Measurements from ENCODE around the gene UAP1L1. TPM values are rescaled to one million over a fixed set of nuclear protein-coding genes. Genes with fewer than 3 reads are reported as not detected.

UAP1L1 gene
- total RNA-seq, 1 experiment from 2014 or later: 3.4 TPM

DNA sequence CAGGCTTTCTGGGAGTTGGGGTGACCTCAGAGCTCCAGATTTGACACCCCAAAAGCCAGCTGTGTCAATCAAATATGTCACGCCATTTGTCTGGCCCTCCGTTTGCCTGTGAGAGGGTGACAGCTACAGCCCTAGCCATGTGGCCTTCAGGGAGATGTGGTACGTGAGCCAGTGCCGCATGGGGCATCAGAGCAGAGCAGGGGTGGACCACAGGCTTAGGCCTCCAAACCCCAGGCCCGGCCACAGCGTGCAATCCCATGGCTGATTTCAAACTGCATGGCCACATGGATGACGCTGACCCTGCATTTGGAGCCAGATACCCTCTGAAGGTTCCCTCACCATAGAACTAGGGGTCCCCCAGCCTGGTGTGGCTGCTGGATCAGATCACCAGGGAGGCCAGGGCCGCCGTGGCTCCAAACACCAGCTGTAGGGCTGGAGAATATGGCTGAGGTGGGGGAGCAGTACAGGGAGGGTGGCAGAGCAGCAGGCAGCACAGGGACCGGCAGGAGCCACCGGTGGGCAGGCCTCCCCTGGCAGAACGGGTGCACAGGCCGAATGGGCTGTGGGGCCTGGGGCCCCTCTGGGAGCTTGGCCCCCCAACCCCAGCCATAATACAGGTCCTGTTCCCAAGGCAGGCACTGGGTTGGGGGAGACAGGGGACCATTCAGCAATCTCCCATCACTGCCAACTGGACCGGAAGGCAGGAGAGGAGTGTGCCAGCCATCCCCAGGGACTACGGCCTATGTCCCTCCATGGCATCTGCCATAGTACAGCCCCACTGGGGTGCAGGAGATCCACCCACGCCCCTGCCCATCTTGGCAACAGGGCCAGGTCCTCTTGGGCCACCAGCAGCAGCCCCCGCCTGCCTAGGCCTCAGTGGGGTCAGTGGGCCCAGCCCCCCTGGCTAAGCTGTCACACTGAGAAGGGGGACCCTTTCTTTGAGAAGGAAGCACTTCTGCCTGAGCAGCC lies 8.5 kb upstream of the UAP1L1 start:
- Histone ChIP-seq H3K9me3 (replicated peaks) (0 out of 2 replicates have a peak, but pooled peaks cover 3% of the 10 kb centered on the region), H3K27me3 (replicated peaks) (no peaks in the 10 kb centered on the region), H3K4me1 (replicated peaks) (peaks cover 28% of the 10 kb centered on the region), H3K36me3 (peaks cover 11% of the 10 kb centered on the region; the same call in 1 of the 2 replicates), H3K4me3 (peak overlapping the region; percentile 70), H3K27ac (no peak overlapping the region)
- DNase-seq (ENCODE audit: low read depth in 1 of 2, low spot score in 2 of 2): no peak

DNA sequence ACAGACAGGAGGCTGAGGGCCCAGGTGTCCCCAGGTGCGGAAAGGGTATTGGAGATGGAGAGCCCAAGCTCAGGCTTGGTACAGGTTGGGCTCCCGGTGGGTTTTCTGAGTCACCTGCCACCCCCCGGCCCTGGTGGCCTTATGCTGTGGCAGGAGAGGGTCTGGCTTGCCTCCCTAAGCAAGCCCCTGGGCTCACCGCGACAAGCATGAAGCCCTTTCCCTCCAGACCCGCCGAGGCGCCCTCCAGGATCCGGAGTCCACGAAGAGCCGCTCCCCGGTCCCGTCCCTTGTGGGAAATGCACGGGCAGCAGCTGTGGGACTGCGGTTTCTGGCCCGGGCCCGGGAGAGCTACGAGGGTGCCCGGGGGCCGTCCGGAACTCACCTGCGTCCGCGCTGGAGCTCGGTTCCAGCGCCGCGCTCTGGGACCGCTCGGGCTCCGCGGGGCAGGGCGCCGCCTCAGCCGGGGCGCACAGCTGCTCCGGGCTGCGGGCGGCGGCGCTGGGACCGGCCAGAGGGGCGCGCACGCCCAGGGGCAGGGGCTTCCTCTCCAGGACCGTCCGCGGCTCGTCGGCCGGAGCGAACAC lies 7.7 kb upstream of the UAP1L1 start:
- H3K27me3 ChIP-seq (replicated peaks): no peaks in the 10 kb centered on the region
- no peak for DNase-seq (ENCODE audit: low read depth in 1 of 2, low spot score in 2 of 2)

DNA sequence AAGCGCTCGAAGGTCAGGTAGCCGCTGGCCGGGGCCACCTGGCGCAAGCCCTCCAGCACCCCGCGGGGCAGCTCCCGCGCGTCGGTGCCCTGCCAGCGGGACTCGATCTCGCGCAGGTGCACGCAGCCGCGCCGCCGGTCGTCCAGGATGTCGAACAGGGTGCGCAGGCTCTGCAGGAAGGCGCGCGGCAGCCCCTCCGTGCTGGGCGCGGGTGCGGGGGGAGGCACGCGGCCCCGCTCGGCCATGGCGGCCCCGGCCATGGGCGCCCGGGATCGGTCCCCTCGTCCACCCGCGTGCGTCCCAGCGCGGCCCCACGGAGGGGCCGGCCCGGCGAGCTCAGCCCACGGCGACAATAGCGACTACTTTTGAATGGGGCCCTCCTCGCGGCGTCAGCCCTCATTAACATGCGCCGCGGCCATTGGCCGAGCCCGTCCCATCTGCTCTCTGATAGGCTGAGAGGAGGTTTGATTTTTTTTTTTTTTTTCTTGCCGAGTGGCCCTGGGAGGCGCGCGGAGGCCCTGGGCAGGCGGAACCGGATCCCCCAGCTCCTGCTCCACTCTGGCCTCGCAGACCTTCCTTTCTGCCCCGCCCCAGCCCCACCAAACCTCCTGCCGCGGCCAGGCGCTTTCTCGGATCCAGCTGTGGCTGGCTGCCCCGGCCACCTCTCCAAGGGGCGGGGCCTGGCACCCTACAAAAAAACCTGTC lies 7.0 kb upstream of the UAP1L1 start, which contains the start of gene SAPCD2:
Gene SAPCD2 (minus strand): TSS at position 357 of the 705 bp plus-strand sequence. CDS start 97 bp downstream, at position 260.
- H3K36me3 ChIP-seq: peaks cover 7% of the 10 kb centered on the region; the same call in 1 of the 2 replicates
- peak within 1 kb of the TSS; percentile 70 for H3K4me3 ChIP-seq
- H3K27me3 ChIP-seq (replicated peaks): no peaks in the 10 kb centered on the region
- H3K9me3 ChIP-seq (replicated peaks): 0 out of 2 replicates have a peak, but pooled peaks cover 3% of the 10 kb centered on the region
- H3K27ac ChIP-seq: no peak within 1 kb of the TSS
- peak; percentile 77 to 79 for DNase-seq (ENCODE audit: low read depth in 1 of 2, low spot score in 2 of 2)
- H3K4me1 ChIP-seq (replicated peaks): peaks cover 33% of the 10 kb centered on the region

More for the DNA sequence above, 7.7 kb upstream of the UAP1L1 start:
- no peak overlapping the region for H3K27ac ChIP-seq
- peaks cover 7% of the 10 kb centered on the region; the same call in 1 of the 2 replicates for H3K36me3 ChIP-seq
- H3K9me3 ChIP-seq (replicated peaks): 0 out of 2 replicates have a peak, but pooled peaks cover 3% of the 10 kb centered on the region
- H3K4me3 ChIP-seq: peak overlapping the region; percentile 70
- H3K4me1 ChIP-seq (replicated peaks): peaks cover 26% of the 10 kb centered on the region

DNA sequence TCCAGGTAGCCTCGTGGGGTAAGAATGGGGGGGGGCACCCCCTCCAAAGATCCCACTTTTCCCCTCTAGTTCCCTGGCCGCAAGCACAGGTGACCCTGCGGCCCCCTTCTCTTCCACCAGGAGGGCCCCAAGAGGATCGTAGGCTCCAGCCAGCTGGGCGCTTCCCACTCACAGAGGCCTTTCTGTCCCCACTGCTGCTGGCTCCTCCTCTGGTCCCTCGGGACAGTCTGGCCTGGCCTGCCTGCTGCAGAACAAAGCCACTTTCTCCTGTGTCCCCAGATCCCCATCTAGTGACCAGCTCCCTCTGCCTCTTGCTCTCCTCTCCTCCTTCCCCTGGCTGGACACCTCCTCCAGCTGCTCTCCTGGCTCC lies 6.4 kb upstream of the UAP1L1 start:
- DNase-seq (ENCODE audit: low read depth in 1 of 2, low spot score in 2 of 2): no peak
- H3K9me3 ChIP-seq (replicated peaks): 0 out of 2 replicates have a peak, but pooled peaks cover 3% of the 10 kb centered on the region
- peaks cover 7% of the 10 kb centered on the region; the same call in 1 of the 2 replicates for H3K36me3 ChIP-seq
- H3K27ac ChIP-seq: no peak overlapping the region
- peak overlapping the region; percentile 70 for H3K4me3 ChIP-seq
- H3K27me3 ChIP-seq (replicated peaks): no peaks in the 10 kb centered on the region
- H3K4me1 ChIP-seq (replicated peaks): peaks cover 34% of the 10 kb centered on the region

DNA sequence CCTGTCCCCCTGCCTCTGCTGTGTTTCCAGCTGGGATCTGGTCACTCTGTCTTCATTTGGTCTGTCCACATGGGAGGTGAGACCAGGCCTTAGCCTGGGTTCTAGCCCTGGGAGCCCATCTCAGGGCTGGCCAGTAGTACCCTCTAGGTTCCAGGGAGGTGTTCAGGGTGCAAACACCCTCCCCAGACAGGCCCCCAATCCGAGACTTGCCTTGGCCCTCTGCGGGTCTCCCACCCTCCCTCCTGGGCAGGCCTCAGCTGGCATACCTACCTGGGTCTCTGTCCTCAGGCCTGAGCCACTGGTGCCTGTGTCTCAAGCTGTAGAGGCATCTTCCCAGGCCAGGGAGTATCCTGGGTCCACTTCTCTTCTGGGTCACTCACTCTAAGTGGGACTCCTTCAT lies 6.0 kb upstream of the UAP1L1 start:
- H3K27ac ChIP-seq: no peak overlapping the region
- H3K36me3 ChIP-seq: peaks cover 7% of the 10 kb centered on the region; the same call in 1 of the 2 replicates
- H3K27me3 ChIP-seq (replicated peaks): no peaks in the 10 kb centered on the region
- peaks cover 34% of the 10 kb centered on the region for H3K4me1 ChIP-seq (replicated peaks)
- H3K4me3 ChIP-seq: peak overlapping the region; percentile 70; the same call in 1 of the 2 replicates
- 0 out of 2 replicates have a peak, but pooled peaks cover 3% of the 10 kb centered on the region for H3K9me3 ChIP-seq (replicated peaks)
- DNase-seq (ENCODE audit: low read depth in 1 of 2, low spot score in 2 of 2): no peak

DNA sequence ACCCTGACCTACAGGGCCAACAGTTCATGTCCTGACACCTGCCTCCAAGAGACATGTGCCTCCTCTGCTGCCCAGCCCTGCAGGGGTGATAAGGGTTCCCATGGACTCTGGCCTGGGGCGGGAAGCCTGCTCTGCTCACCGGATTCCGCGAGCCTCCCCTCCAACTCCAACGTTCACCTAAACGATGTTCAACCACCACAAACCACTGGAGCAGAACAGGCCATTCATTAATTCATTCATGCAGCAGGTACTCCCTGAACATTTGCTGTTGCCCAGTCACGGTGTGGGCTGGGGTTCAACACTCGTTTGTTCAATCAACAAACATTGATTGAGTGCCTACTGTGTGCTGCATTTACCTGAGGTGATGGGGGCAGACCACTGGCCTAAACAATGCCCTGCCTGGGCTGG lies 3.3 kb upstream of the UAP1L1 start:
- no peak for DNase-seq (ENCODE audit: low read depth in 1 of 2, low spot score in 2 of 2)
- H3K36me3 ChIP-seq: peaks cover 7% of the 10 kb centered on the region

DNA sequence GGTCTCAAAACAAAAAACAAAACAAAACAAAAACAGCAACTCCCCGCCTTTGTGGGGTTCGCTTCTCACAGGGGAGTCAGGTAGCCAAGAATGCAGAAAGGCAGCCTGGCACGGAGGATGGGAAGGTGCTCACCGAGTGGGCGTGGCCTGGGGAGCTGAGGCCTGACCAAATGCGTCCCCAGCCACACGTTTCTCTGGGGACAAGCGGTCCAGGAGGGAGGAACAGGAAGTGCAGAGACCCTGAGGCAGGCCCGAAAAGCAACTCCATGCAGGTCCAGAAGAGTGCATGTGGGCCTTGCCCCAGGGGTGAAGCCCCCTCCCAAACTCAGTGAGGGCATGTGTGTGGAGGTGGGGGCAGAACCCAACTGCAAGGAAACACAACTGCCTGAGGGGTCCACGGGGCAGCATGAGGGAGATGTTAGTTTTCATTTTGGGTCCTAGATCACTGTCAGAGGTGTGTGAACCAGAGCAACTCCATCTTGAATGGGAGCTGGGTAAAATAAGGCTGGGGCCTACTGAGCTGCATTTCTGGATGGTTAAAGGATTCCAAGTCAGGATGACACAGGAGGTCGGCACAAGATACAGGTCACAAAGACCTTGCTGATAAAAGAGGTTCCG lies 2.6 kb upstream of the UAP1L1 start:
- H3K36me3 ChIP-seq: peaks cover 7% of the 10 kb centered on the region
- no peak overlapping the region for H3K4me3 ChIP-seq
- no peak overlapping the region for H3K27ac ChIP-seq
- no peaks in the 10 kb centered on the region for H3K27me3 ChIP-seq (replicated peaks)
- H3K4me1 ChIP-seq (replicated peaks): peaks cover 36% of the 10 kb centered on the region
- H3K9me3 ChIP-seq (replicated peaks): 0 out of 2 replicates have a peak, but pooled peaks cover 3% of the 10 kb centered on the region
- DNase-seq (ENCODE audit: low read depth in 1 of 2, low spot score in 2 of 2): no peak

More for the DNA sequence above, 3.3 kb upstream of the UAP1L1 start:
- Histone ChIP-seq H3K9me3 (replicated peaks) (0 out of 2 replicates have a peak, but pooled peaks cover 3% of the 10 kb centered on the region), H3K4me1 (replicated peaks) (peaks cover 44% of the 10 kb centered on the region), H3K27ac (no peak overlapping the region), H3K27me3 (replicated peaks) (no peaks in the 10 kb centered on the region), H3K4me3 (no peak overlapping the region)

DNA sequence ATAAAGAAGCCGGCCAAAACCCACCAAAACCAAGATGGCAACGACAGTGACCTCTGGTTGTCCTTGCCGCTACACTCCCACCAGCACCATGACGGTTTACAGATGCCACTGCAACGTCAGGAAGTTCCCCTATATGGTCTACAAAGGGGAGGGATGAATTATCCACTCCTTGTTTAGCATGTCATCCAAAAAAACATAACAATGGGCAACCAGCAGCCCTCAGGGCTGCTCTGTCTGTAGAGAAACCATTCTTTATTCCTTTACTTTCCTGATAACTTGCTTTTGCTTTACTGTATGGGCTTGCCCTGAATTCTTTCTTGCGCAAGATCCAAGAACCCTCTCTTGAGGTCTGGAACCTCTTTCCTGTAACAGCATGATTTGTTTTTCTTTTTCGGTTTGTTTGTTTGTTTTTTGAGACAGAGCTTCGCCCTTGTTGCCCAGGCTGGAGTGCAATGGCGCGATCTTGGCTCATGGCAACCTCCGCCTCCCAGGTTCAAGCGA lies 2.0 kb upstream of the UAP1L1 start:
- peaks cover 31% of the 10 kb centered on the region for H3K4me1 ChIP-seq (replicated peaks)
- H3K27ac ChIP-seq: no peak overlapping the region
- H3K9me3 ChIP-seq (replicated peaks): no peaks in the 10 kb centered on the region
- H3K4me3 ChIP-seq: no peak overlapping the region
- no peaks in the 10 kb centered on the region for H3K27me3 ChIP-seq (replicated peaks)
- peaks cover 4% of the 10 kb centered on the region for H3K36me3 ChIP-seq
- DNase-seq (ENCODE audit: low read depth in 1 of 2, low spot score in 2 of 2): no peak

DNA sequence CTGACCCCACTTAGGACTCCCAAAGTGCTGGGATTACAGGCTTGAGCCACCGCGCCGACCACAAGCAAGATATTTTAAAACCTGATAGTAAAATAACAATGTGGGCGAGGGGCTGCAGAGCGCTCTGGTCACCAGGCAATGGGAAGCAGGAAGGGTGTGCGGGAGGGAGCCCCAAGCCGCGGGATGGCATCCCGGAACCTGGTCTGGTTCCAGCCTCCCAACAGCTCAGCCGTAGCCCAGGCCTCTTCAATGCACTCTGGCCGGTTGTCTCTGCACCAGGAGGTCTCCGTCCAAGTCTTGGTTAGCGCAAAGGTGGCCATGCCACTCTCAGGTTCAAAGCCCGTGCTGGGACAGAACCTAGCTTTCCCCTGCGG lies 694 bp upstream of the UAP1L1 start:
- H3K4me3 ChIP-seq: peak overlapping the region; percentile 54
- H3K9me3 ChIP-seq (replicated peaks): no peaks in the 10 kb centered on the region
- no peak overlapping the region for H3K27ac ChIP-seq
- peaks cover 10% of the 10 kb centered on the region; the same call in 1 of the 2 replicates for H3K36me3 ChIP-seq
- no peaks in the 10 kb centered on the region for H3K27me3 ChIP-seq (replicated peaks)
- no peak for DNase-seq (ENCODE audit: low read depth in 1 of 2, low spot score in 2 of 2)
- H3K4me1 ChIP-seq (replicated peaks): peaks cover 21% of the 10 kb centered on the region

DNA sequence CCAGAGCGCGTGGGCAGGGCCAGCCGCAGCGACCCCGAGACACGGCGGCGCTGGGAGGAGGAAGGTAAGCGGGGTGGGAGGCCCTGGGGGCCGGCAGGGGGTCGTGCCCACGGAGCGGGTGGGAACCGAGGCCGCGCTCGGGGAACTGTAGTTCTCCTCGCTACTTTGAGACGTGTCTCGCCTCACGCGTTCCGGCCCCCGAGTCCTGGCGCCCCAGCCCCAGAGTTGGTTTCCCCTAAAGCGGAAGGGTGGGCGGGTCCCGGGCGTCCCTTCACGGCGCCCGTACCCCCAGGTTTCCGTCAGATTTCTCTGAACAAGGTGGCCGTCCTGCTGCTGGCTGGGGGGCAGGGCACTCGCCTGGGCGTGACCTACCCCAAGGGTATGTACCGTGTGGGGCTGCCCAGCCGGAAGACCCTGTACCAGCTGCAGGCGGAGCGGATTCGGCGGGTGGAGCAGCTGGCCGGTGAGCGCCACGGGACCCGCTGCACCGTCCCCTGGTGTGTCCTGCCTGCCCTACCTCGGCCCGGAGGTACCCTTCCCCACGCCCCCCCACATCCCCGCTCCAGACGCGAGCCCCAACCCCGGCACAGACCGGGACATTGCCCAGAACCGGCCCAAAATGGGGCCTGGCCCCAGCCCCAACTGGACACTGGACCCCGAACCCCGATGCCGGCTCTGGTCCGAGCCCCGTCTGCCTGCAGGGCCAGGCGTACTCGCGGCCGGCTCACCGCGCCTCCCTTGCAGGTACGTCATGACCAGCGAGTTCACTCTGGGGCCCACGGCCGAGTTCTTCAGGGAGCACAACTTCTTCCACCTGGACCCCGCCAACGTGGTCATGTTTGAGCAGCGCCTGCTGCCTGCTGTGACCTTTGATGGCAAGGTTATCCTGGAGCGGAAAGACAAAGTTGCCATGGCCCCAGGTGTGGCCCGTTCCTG lies 709 bp downstream of the UAP1L1 start:
- peaks cover 20% of the 10 kb centered on the region for H3K36me3 ChIP-seq
- H3K9me3 ChIP-seq (replicated peaks): no peaks in the 10 kb centered on the region
- peak overlapping the region; percentile 54 for H3K4me3 ChIP-seq
- H3K27me3 ChIP-seq (replicated peaks): no peaks in the 10 kb centered on the region
- no peak overlapping the region for H3K27ac ChIP-seq
- peaks cover 27% of the 10 kb centered on the region for H3K4me1 ChIP-seq (replicated peaks)
- DNase-seq (ENCODE audit: low read depth in 1 of 2, low spot score in 2 of 2): no peak

DNA sequence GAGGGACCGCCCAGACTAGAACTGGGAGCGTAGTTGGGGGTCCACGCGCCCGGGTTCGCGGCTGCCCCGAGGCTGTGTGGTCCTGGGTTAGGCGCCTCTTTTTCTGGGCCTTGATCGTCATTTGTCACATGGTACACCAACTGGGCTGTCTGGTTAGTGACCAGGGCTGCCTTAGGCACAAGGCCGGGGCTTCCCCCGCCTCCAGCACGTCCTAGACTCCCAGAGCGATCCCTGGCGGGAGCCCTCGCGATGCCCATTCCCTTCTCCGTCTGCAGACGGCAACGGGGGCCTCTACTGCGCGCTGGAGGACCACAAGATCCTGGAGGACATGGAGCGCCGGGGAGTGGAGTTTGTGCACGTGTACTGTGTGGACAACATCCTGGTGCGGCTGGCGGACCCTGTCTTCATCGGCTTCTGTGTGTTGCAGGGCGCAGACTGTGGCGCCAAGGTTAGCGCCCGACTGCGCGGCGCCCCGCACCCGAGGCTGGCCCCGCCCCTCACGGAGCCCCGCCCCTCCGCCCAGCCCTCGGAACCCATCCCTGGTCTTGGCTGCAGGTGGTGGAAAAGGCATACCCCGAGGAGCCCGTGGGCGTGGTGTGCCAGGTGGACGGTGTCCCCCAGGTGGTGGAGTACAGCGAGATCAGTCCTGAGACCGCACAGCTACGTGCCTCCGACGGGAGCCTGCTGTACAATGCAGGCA lies 1.5 kb downstream of the UAP1L1 start:
- Histone ChIP-seq H3K4me3 (no peak overlapping the region), H3K4me1 (replicated peaks) (peaks cover 35% of the 10 kb centered on the region), H3K9me3 (replicated peaks) (no peaks in the 10 kb centered on the region), H3K27ac (no peak overlapping the region), H3K27me3 (replicated peaks) (no peaks in the 10 kb centered on the region), H3K36me3 (peaks cover 22% of the 10 kb centered on the region)
- no peak for DNase-seq (ENCODE audit: low read depth in 1 of 2, low spot score in 2 of 2)

DNA sequence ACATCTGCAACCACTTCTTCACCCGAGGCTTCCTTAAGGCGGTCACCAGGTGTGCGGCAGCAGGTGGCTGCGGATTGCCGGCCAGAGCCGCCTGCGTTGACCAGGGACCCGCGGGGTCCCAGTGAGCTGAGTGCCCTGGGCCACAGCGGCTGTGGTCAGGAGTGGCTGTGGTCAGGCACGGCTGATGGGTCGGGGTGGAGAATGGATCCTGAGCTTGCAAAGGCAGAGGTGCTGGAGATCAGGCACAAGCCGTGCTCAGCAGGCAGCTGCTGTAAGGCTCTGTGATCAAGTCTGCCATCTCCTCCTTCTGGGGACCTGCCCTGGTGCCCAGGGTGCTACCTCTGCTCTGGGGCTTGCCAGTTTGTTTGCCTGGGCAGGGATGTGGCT lies 2.1 kb downstream of the UAP1L1 start:
- Histone ChIP-seq H3K4me3 (no peak overlapping the region), H3K27me3 (replicated peaks) (no peaks in the 10 kb centered on the region), H3K9me3 (replicated peaks) (no peaks in the 10 kb centered on the region), H3K36me3 (peaks cover 22% of the 10 kb centered on the region), H3K4me1 (replicated peaks) (peaks cover 41% of the 10 kb centered on the region), H3K27ac (no peak overlapping the region)
- no peak for DNase-seq (ENCODE audit: low read depth in 1 of 2, low spot score in 2 of 2)
